BE2C (cell line): Measurements from ENCODE around the gene CTSF.
"Not testable (repeated sequence)": the region's sequence is repeated elsewhere in the genome, so short reads cannot be mapped to it uniquely, and the experiment has no call there.

Experiments used
- DNase-seq: peaks from one replicate; pipeline ENCODE4 v3.0.0-alpha.2; 2020
- H3K27me3 ChIP-seq: fragments of 250-450 bp; sonication (Bioruptor Pico); 2 replicates; pipeline ENCODE4 v1.5.1; 2020; ENCODE audit warnings: mild to moderate bottlenecking
- H3K36me3 ChIP-seq: fragments of 250-450 bp; sonication (Bioruptor Pico); 2 replicates; pipeline ENCODE4 v1.5.1; 2020; ENCODE audit warnings: mild to moderate bottlenecking
- H3K4me1 ChIP-seq: fragments of 250-450 bp; sonication (Bioruptor Pico); 2 replicates; pipeline ENCODE4 v1.5.1; 2020
- H3K4me3 ChIP-seq: 2 replicates; pipeline ENCODE4 v1.5.1; 2011; ENCODE audit warnings: low read depth, low read length
- H3K9me3 ChIP-seq: fragments of 250-450 bp; sonication (Bioruptor Pico); 2 replicates; pipeline ENCODE4 v1.5.1; 2020
- TF ChIP-seq, protein P1 (sequence below): IDR thresholded peaks from 2 replicates; pipeline ENCODE4 v1.5.1; 2012; ENCODE audit warnings: mild to moderate bottlenecking, low read depth, low read length

CTSF gene

DNA sequence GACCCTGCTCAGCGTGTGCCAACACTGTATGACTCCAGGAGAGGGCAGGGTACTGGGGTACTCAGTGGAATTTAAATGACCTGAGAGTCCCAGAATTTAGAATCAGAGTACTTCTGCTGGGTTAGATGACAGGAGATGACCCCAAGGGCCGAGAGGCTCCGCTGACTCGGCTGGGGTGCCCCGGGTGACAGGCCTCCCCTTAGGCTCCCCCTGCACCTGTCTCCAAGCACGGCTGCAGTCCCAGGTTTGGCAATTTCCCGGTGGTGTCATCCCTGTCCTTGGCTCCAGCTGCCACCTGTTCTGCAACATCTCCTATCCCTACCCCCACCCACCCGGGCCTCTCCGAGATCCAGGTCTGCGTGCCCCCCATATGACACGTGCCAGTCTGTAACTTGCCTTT is 20.4 kb downstream of the CTSF start:
- Histone ChIP-seq H3K9me3 (no peaks in the 10 kb centered on the region), H3K4me1 (no peaks in the 10 kb centered on the region; the same call in 1 of the 2 replicates), H3K27me3 (no peaks in the 10 kb centered on the region), H3K4me3 (no peak overlapping the region), H3K36me3 (no peaks in the 10 kb centered on the region)
- TF ChIP-seq, protein P1, sequence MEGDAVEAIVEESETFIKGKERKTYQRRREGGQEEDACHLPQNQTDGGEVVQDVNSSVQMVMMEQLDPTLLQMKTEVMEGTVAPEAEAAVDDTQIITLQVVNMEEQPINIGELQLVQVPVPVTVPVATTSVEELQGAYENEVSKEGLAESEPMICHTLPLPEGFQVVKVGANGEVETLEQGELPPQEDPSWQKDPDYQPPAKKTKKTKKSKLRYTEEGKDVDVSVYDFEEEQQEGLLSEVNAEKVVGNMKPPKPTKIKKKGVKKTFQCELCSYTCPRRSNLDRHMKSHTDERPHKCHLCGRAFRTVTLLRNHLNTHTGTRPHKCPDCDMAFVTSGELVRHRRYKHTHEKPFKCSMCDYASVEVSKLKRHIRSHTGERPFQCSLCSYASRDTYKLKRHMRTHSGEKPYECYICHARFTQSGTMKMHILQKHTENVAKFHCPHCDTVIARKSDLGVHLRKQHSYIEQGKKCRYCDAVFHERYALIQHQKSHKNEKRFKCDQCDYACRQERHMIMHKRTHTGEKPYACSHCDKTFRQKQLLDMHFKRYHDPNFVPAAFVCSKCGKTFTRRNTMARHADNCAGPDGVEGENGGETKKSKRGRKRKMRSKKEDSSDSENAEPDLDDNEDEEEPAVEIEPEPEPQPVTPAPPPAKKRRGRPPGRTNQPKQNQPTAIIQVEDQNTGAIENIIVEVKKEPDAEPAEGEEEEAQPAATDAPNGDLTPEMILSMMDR: no peak
- no peak for DNase-seq

DNA sequence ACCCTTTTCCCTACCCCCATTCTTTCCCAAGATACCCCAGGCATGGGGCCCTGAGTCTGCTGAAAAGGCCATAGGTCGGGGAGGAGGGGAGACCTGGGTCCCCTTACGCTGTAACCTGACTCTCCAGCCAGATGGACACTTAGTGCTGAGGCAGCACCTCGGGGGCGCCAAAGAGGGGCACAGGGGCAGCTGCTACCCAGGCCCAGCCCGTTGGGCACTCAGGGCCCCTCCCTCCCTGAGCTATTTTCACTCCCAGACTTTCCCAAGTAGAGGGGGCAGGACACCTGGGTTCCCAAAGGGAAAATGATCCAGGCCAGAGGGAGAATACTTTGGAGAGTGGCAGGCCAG is 20.8 kb downstream of the CTSF start:
- TF ChIP-seq, protein P1: no peak
- no peak for DNase-seq
- no peaks in the 10 kb centered on the region for H3K9me3 ChIP-seq
- no peaks in the 10 kb centered on the region; the same call in 1 of the 2 replicates for H3K4me1 ChIP-seq
- no peaks in the 10 kb centered on the region for H3K36me3 ChIP-seq
- H3K27me3 ChIP-seq: no peaks in the 10 kb centered on the region
- no peak overlapping the region for H3K4me3 ChIP-seq

DNA sequence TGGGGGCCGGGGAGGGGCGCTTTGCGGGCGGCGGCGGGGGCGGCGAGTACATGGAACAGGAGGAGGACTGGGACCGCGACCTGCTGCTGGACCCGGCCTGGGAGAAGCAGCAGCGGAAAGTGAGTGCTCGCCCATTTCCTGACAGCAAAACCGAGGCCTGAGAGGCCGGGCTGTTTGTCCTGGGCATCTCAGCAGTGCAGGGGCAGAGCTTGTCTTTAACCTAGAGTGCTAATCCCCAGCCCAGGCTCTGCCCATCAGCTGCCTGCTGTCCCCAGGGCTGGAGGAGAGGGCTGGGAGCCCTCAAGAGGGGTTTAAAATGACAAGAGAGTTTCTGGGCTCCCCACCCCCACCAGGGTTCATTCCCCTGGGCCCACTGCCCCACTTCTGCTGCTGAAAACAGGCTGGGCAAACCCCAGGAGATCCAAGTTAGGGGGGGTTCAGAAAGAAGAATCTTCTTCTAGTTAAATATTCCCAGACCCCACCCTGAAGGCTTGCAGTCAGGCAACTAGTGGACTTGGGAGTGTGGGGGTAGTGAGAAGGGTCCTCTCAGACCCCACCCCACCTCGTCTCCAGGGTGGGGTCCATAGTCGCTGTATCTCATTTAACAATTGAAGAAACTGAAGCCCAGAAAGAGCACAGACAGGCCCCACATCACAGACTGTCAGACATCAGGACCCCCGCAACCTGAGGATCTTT is 21.3 kb downstream of the CTSF start:
- no peaks in the 10 kb centered on the region for H3K27me3 ChIP-seq
- TF ChIP-seq, protein P1: no peak
- H3K4me1 ChIP-seq: no peaks in the 10 kb centered on the region; the same call in 1 of the 2 replicates
- no peak overlapping the region for H3K4me3 ChIP-seq
- no peaks in the 10 kb centered on the region for H3K9me3 ChIP-seq
- no peaks in the 10 kb centered on the region for H3K36me3 ChIP-seq
- no peak for DNase-seq

DNA sequence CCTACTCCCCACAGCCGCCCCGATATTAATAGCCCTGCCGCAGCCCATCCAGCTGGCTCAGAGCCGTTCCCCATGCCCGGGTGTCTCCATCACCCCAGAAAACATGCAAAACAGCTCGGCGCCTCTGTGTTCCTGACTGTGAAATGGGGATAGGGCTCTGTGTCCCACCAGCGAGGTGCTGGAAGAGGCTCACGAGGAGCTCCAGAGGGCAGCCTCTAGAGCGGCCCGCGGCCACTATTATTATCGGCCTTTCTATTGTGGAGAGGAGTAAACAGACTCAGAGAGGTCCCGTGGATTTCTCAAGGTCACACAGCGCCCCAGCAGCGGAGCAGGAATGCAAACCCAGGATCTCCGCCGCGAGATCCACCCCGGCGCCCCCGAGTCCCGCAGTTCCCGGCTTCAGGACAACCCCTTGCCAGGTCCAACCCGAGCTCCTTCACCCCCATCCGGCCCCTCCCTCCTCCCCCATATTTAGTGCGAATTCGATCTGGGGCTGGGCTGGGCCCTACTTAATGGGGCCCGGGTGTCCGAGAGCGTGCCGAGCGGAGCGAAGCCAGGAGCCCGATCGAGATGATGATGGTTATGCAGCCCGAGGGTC is 21.9 kb downstream of the CTSF start, which contains the start of gene ACTN3:
Gene ACTN3 (plus strand): TSS at position 536 of the 598 bp plus-strand sequence. CDS start 35 bp downstream, at position 571.
- peak within 1 kb of the TSS; percentile 84 for H3K4me3 ChIP-seq
- H3K9me3 ChIP-seq: no peaks in the 10 kb centered on the region
- no peaks in the 10 kb centered on the region for H3K27me3 ChIP-seq
- DNase-seq: no peak
- H3K36me3 ChIP-seq: no peaks in the 10 kb centered on the region
- TF ChIP-seq, protein P1: no peak
- H3K4me1 ChIP-seq: no peaks in the 10 kb centered on the region; the same call in 1 of the 2 replicates

DNA sequence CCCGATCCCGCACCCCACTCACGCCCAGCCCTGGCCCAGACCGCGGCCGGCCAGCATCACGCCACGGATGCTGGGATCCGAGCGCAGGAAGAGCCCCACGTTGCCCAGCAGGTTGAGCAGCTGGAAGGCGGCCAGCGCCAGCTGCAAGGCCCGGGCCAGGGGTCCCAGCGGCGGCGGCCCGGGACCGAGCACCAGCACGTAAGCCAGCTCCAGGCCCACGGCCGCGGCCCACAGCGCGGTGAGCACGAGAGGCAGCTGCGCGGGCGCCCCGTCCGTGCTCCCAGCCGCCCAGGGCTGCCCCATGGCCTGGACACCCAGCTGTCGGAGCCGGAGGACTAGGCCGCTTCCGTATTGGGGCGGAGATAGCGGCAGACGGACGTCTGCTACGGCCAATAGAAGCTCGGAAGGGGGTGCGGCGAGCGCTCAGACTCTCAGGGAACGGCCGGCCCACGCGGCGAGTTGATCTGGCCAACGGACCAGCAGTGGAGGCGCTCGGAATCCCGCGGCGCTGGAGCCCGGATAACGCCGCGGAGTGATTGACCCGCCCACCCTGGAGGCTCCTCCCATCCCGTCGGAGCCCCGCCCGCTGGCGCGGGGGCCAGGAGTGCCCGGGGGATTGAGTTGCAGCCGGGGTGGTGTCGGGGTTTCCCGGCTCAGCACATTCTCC is 22.6 kb downstream of the CTSF start, which contains the start of gene ZDHHC24:
Gene ZDHHC24 (minus strand): TSS at position 348 of the 667 bp plus-strand sequence. CDS start 45 bp downstream, at position 303.
- Histone ChIP-seq H3K4me1 (no peaks in the 10 kb centered on the region; the same call in 1 of the 2 replicates), H3K27me3 (no peaks in the 10 kb centered on the region), H3K4me3 (peak within 1 kb of the TSS; percentile 84), H3K36me3 (no peaks in the 10 kb centered on the region), H3K9me3 (no peaks in the 10 kb centered on the region)
- DNase-seq: peak; percentile 98
- TF ChIP-seq, protein P1: no peak

DNA sequence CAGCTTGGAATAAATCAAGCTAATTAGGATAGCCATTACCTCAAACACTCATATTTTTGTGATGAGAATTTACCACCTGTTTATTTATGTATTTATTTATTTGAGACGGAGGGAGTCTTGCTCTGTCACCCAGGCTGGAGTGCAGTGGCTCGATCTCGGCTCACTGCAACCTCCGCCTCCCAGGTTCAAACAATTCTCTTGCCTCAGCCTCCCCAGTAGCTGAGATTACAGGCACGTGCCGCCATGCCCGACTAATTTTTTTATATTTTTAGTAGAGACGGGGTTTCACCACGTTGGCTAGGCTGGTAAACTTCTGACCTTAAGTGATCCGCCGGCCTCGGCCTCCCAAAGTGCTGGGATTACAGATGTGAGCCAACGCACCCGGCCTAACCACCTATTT is 23.5 kb downstream of the CTSF start:
- H3K9me3 ChIP-seq, H3K4me1 ChIP-seq, H3K36me3 ChIP-seq, DNase-seq, H3K27me3 ChIP-seq: not testable (repeated sequence)
- H3K4me3 ChIP-seq: peak overlapping the region; percentile 84
